ENCODE measurements around the gene ADO. TPM values are rescaled to one million over a fixed set of nuclear protein-coding genes. Genes with fewer than 3 reads are reported as not detected.

ADO gene
- total RNA-seq, 1 experiment from 2014 or later = 29.3 TPM

- no peaks in the 10 kb centered on the region for H3K4me1 Mint-ChIP-seq
- TF ChIP-seq GABPB1 (CRISPR knock-in tag; IDR thresholded peaks at IDR 0.05) (no peak), FOXK1 (CRISPR knock-in tag; IDR thresholded peaks at IDR 0.05) (no peak), CREB1 (CRISPR knock-in tag; IDR thresholded peaks at IDR 0.05) (no peak), FOXP1 (CRISPR knock-in tag; IDR thresholded peaks at IDR 0.05; ENCODE audit: borderline replicate concordance) (no peak), ZNF396 (CRISPR knock-in tag; IDR thresholded peaks at IDR 0.05; ENCODE audit: borderline replicate concordance) (no peak), ZSCAN18 (CRISPR knock-in tag; IDR thresholded peaks at IDR 0.05) (no peak), HMGXB4 (CRISPR knock-in tag; IDR thresholded peaks at IDR 0.05) (no peak)
- ATAC-seq = peak; percentile 31
- no peaks in the 10 kb centered on the region for H3K9me3 Mint-ChIP-seq
- ChIA-PET POLR2A (interaction anchor here (0.6 kb wide), 1 partner anchor 220 kb away, joined by 3 read pairs; no protein-coding TSS in a partner anchor), CTCF (interaction anchor here (0.6 to 1.0 kb wide), 3 partner anchors 35 to 609 kb away, joined by 3 to 5 read pairs (median 4); no protein-coding TSS in a partner anchor)
- no peak overlapping the region; the same call in 1 of the 2 replicates for H3K27ac Mint-ChIP-seq
- DNase-seq (ENCODE audit: low spot score) = no peak
- no peak overlapping the region for H3K4me3 Mint-ChIP-seq
- no peaks in the 10 kb centered on the region for H3K27me3 Mint-ChIP-seq (ENCODE audit: low read depth)
- H3K36me3 Mint-ChIP-seq = no peaks in the 10 kb centered on the region
These were observed 49.2 kb downstream of the ADO start for GRCh38 chr10:62853710-62854109.

- TF ChIP-seq ZNF138 (CRISPR knock-in tag; conservative IDR thresholded peaks at IDR 0.05) (no peak), TP53 (CRISPR knock-in tag; IDR thresholded peaks at IDR 0.05) (no peak), PREB (CRISPR knock-in tag; IDR thresholded peaks at IDR 0.05; ENCODE audit: borderline replicate concordance) (no peak), ZNF396 (CRISPR knock-in tag; IDR thresholded peaks at IDR 0.05; ENCODE audit: borderline replicate concordance) (no peak), ZBTB21 (CRISPR knock-in tag; IDR thresholded peaks at IDR 0.05; ENCODE audit: borderline replicate concordance) (no peak), IRF1 (CRISPR knock-in tag; IDR thresholded peaks at IDR 0.05) (no peak), KAT7 (CRISPR knock-in tag; IDR thresholded peaks at IDR 0.05; ENCODE audit: borderline replicate concordance) (no peak), NR2C2 (CRISPR knock-in tag; IDR thresholded peaks at IDR 0.05) (no peak)
- POLR2A ChIA-PET = interaction anchor here (0.8 kb wide), 1 partner anchor 103 kb away, joined by 3 read pairs; no protein-coding TSS in a partner anchor
- ATAC-seq (no peak), DNase-seq (ENCODE audit: low spot score) (no peak)
- Mint-ChIP-seq H3K27me3 (ENCODE audit: low read depth) (no peaks in the 10 kb centered on the region), H3K4me3 (no peak overlapping the region), H3K27ac (no peak overlapping the region), H3K9me3 (no peaks in the 10 kb centered on the region), H3K4me1 (peaks cover 6% of the 10 kb centered on the region), H3K36me3 (no peaks in the 10 kb centered on the region)
- CTCF ChIA-PET = no interaction called here
These were observed 51.5 kb downstream of the ADO start for GRCh38 chr10:62856021-62856420.

Other genes with a start within 250 kb of the ADO start
- 0.92 to 1.6 TPM (median 1.6 TPM) in 3 replicates for gene EGR2, start 11.6 kb downstream of the ADO start, total RNA-seq (2021)

Data from WTC11 (cell line).